A673 (cell line): ENCODE results near the gene OCEL1. TPM values are rescaled to one million over a fixed set of nuclear protein-coding genes. Genes with fewer than 3 reads are reported as not detected.
A peak's percentile ranks its signal among the peaks of the same experiment; 100 is the strongest.

Experiments
- BruUV-seq: library from RNA; stranded (reverse); fragments of 400-500 nt; replicated peaks from 2 replicates; lab custom pipeline; 2021; lab: Mats Ljungman, UMichigan
- CTCF ChIA-PET: fragments of 300-600 bp; sonication (Branson Sonifier 250); formaldehyde crosslinking; loops from one replicate; lab custom pipeline; 2022; ENCODE audit warnings: antibody characterized with exemption; lab: Charles Lee
- POLR2A ChIA-PET: fragments of 300-600 bp; sonication (Branson Sonifier 250); formaldehyde crosslinking; loops from one replicate; lab custom pipeline; 2022; ENCODE audit warnings: antibody characterized with exemption; ENCODE audit not compliant: low non-redundant PET; lab: Charles Lee
- DNase-seq: peaks from one replicate; pipeline ENCODE4 v3.0.0-alpha.2; 2015; ENCODE audit warnings: low spot score
- H3K27ac ChIP-seq: fragments of 200-600 bp; sonication (generic); 2 replicates; pipeline ENCODE4 v1.5.1; 2016; ENCODE audit warnings: mixed run types, low read depth, mild to moderate bottlenecking, mixed read lengths, antibody characterized with exemption, low read length; ENCODE audit not compliant: poor library complexity, severe bottlenecking
- H3K27me3 ChIP-seq: fragments of 200-600 bp; sonication (generic); replicated peaks from 2 replicates; pipeline ENCODE4 v1.6.1; 2017; ENCODE audit warnings: mixed run types, low read depth, mild to moderate bottlenecking, mixed read lengths, antibody characterized with exemption, low read length; ENCODE audit not compliant: insufficient read depth, poor library complexity
- H3K36me3 ChIP-seq: fragments of 200-600 bp; sonication (generic); 2 replicates; pipeline ENCODE4 v1.6.1; 2016; ENCODE audit warnings: mixed run types, mild to moderate bottlenecking, mixed read lengths, antibody characterized with exemption, low read length; ENCODE audit not compliant: insufficient read depth, poor library complexity, severe bottlenecking
- H3K4me1 ChIP-seq: fragments of 200-600 bp; sonication (generic); 2 replicates; pipeline ENCODE4 v1.6.1; 2017; ENCODE audit warnings: mixed run types, mild to moderate bottlenecking, mixed read lengths, antibody characterized with exemption, low read length; ENCODE audit not compliant: insufficient read depth, poor library complexity, severe bottlenecking
- H3K4me3 ChIP-seq: fragments of 200-600 bp; sonication (generic); 2 replicates; pipeline ENCODE4 v1.5.1; 2016; ENCODE audit warnings: low read depth, mixed run types, mild to moderate bottlenecking, mixed read lengths, low read length; ENCODE audit not compliant: poor library complexity, severe bottlenecking
- H3K9me3 ChIP-seq: fragments of 200-600 bp; sonication (generic); 2 replicates; pipeline ENCODE4 v1.6.1; 2016; ENCODE audit warnings: mixed run types, low read depth, mild to moderate bottlenecking, mixed read lengths, antibody characterized with exemption, low read length; ENCODE audit not compliant: poor library complexity, severe bottlenecking
- EZH2 ChIP-seq: fragments of 200-600 bp; sonication (generic); IDR thresholded peaks from 2 replicates; pipeline ENCODE4 v1.6.1; 2017; ENCODE audit warnings: borderline replicate concordance, low read depth, mild to moderate bottlenecking, mixed read lengths, antibody characterized with exemption, low read length; ENCODE audit not compliant: poor library complexity, severe bottlenecking
- intact Hi-C: fragments of 100-400 bp; cut with micrococcal nuclease; formaldehyde crosslinking; loops from one replicate; pipeline ENCODE4 v1.10.0; 2022; ENCODE audit not compliant: unreplicated experiment
- total RNA-seq: library from RNA; stranded (reverse); gene quantifications from 2 replicates; pipeline ENCODE4 v1.2.3, GENCODE V29; 2021
- TF ChIP-seq, protein P1 (sequence below): fragments of 300-800, 200-600 bp; sonication (generic); conservative IDR thresholded peaks from 2 replicates; pipeline ENCODE4 v1.5.1; 2017; ENCODE audit warnings: low read depth, mild to moderate bottlenecking, antibody characterized with exemption, low read length, moderate library complexity, mixed read lengths

Gene OCEL1
- total RNA-seq, 1 experiment from 2014 or later: 8.2 TPM

DNA sequence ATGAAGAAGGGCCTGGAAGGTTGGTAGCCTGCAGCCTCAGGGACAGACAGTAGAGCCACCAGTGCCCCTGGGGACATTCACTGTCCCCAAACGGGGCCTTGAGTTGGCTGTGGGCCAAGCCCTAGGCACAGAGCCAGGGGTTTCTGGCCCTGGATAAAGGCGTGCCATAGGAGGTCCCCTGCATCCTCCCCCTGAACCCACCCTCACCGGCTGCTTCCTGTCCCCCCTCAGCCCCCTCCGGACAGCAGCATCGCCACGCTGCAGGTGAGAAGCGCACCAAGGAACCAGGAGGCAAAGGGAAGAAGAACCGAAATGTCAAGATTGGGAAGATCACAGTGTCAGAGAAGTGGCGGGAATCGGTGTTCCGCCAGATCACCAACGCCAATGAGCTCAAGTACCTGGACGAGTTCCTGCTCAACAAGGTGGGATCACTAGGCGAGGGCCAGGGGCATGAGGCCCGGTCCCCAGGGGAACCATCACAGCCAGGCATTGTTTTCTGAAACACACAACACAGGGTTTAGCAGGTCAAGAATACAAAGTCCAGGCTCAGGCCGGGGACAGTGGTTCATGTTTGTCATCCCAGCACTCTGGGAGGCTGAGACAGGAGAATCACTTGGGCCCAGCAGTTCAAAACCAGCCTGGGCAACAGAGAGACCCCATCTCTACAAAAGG is 25.5 kb upstream of the OCEL1 start:
- ChIA-PET POLR2A (no interaction called here), CTCF (no interaction called here)
- no TSS peak for BruUV-seq
- Histone ChIP-seq H3K36me3 (peaks cover 32% of the 10 kb centered on the region), H3K27ac (no peak overlapping the region), H3K9me3 (no peaks in the 10 kb centered on the region), H3K27me3 (no peaks in the 10 kb centered on the region), H3K4me3 (no peak overlapping the region), H3K4me1 (no peaks in the 10 kb centered on the region)
- TF ChIP-seq, protein P1, sequence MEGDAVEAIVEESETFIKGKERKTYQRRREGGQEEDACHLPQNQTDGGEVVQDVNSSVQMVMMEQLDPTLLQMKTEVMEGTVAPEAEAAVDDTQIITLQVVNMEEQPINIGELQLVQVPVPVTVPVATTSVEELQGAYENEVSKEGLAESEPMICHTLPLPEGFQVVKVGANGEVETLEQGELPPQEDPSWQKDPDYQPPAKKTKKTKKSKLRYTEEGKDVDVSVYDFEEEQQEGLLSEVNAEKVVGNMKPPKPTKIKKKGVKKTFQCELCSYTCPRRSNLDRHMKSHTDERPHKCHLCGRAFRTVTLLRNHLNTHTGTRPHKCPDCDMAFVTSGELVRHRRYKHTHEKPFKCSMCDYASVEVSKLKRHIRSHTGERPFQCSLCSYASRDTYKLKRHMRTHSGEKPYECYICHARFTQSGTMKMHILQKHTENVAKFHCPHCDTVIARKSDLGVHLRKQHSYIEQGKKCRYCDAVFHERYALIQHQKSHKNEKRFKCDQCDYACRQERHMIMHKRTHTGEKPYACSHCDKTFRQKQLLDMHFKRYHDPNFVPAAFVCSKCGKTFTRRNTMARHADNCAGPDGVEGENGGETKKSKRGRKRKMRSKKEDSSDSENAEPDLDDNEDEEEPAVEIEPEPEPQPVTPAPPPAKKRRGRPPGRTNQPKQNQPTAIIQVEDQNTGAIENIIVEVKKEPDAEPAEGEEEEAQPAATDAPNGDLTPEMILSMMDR: no peak
- no peak for TF ChIP-seq EZH2
- DNase-seq: no peak
- intact Hi-C loops: no loop called here

DNA sequence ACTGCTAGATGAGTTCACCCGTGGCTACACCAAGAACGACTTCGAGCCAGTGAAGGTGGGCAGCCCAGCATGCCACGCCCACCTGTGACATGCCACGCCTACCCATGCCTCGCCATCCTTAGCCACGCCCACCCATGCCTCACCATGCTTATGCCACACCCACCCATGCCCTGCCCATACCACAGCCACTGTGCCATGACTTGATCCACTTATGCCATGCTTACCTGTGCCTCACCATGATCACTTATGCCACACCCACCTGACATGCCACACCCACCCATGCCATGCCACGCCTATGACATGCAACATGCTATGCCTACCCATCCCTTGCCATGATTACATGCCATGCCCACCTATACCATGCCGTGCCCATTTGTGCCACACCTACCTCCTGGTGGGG is 23.8 kb upstream of the OCEL1 start:
- no peak overlapping the region for H3K27ac ChIP-seq
- peak; percentile 33 for DNase-seq
- peaks cover 32% of the 10 kb centered on the region for H3K36me3 ChIP-seq
- no peaks in the 10 kb centered on the region for H3K27me3 ChIP-seq
- ChIA-PET CTCF (no interaction called here), POLR2A (no interaction called here)
- H3K4me1 ChIP-seq: no peaks in the 10 kb centered on the region
- no TSS peak for BruUV-seq
- no peaks in the 10 kb centered on the region for H3K9me3 ChIP-seq
- H3K4me3 ChIP-seq: no peak overlapping the region
- no peak for TF ChIP-seq EZH2
- TF ChIP-seq, protein P1: no peak
- intact Hi-C loops: no loop called here

DNA sequence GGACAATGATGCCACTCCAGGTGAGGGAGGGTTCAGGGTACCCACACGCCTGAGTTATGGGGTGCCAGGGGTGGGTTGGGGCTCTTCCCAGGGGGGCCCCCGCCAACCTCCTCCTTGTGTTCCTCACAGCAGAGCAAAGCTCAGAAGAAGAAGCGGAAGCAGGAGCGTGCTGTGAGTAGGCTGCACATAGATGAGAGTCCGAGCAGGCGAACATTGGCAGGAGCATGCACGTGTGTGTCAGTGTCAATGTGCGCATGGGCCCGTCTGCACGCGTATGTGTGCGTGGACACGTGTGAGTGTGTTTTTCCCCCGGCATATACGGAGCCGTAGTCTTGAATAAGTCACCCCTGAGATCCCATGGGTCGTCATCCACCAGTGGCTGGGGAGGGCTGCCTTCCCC is 23.3 kb upstream of the OCEL1 start:
- TF ChIP-seq EZH2: no peak
- TF ChIP-seq, protein P1: no peak
- Histone ChIP-seq H3K27me3 (no peaks in the 10 kb centered on the region), H3K9me3 (no peaks in the 10 kb centered on the region), H3K36me3 (peaks cover 30% of the 10 kb centered on the region), H3K4me1 (no peaks in the 10 kb centered on the region), H3K27ac (no peak overlapping the region), H3K4me3 (no peak overlapping the region)
- BruUV-seq: no TSS peak
- DNase-seq: no peak
- intact Hi-C loops: no loop called here
- CTCF ChIA-PET: no interaction called here
- POLR2A ChIA-PET: no interaction called here
